ENCODE measurements around the gene HFE.

Gene HFE

GRCh38 chr6:26136321-26136720 is 49.1 kb downstream of the HFE start:
- no peak for DNase-seq (ENCODE audit: low read depth in 2 of 2)

- DNase-seq (ENCODE audit: low read depth in 2 of 2), result no peak
Observed at GRCh38 chr6:26140254-26140966, 53.2 kb downstream of the HFE start.

GRCh38 chr6:26140967-26141294 is 53.7 kb downstream of the HFE start:
- no peak for DNase-seq (ENCODE audit: low read depth in 2 of 2)

- no peak for DNase-seq (ENCODE audit: low read depth in 2 of 2)
Observed at GRCh38 chr6:26141378-26141904, 54.2 kb downstream of the HFE start.

- DNase-seq (ENCODE audit: low read depth in 2 of 2), result no peak
Observed at GRCh38 chr6:26142026-26142425, 54.8 kb downstream of the HFE start.

All from stimulated activated CD8-positive, alpha-beta memory T cell treated with anti-CD3 and anti-CD28 coated beads, Interleukin-15, amount 100 ng/mL, for 48 hours (primary cell).